Naive thymus-derived CD8-positive, alpha-beta T cell (primary cell): ENCODE results near the gene FUT4. TPM values are rescaled to one million over a fixed set of nuclear protein-coding genes. Genes with fewer than 3 reads are reported as not detected.

ENCODE experiments used
- polyA plus RNA-seq, 3 donors: library from polyadenylated mRNA; unstranded; fragments of 300-500 nt; fragmentation: Illumina TruSeq; gene quantifications; one replicate each; pipeline ENCODE4 v1.2.3, GENCODE V29; 2021
- total RNA-seq, 8 experiments: library from RNA in 2 of 8; stranded (reverse) in 2 of 8; gene quantifications; one replicate each; pipeline ENCODE4 v1.2.3 and lab custom pipeline; 2021 to 2026

Gene FUT4
- total and polyA plus RNA-seq, 5 experiments from 2014 or later, result 1.2 to 5.6 (median 1.6) TPM

Other genes starting within 250 kb of the FUT4 start
- not detected for gene IZUMO1R, start 239.3 kb upstream of the FUT4 start, total RNA-seq
- not detected for gene IZUMO1R, start 239.3 kb upstream of the FUT4 start, polyA plus RNA-seq
- gene GPR83, start 142.5 kb upstream of the FUT4 start, total RNA-seq, result under 1 TPM; 0.11 to 0.29 TPM
- gene GPR83, start 142.5 kb upstream of the FUT4 start, polyA plus RNA-seq, result under 1 TPM in 1 of 3 donors, not detected in 2; 0.14 TPM
- gene MRE11, start 50.1 kb upstream of the FUT4 start, total RNA-seq, result 10 to 100 TPM; 38.8 to 43.5 TPM
- 10 to 100 TPM; 10.3 to 15.8 (median 11.2) TPM for gene MRE11, start 50.1 kb upstream of the FUT4 start, polyA plus RNA-seq
- gene ANKRD49, start 49.9 kb upstream of the FUT4 start, total RNA-seq, result 10 to 100 TPM; 61.3 to 64.1 TPM
- 10 to 100 TPM; 26.6 to 44.9 (median 30.9) TPM for gene ANKRD49, start 49.9 kb upstream of the FUT4 start, polyA plus RNA-seq
- not detected for gene C11orf97, start 31.5 kb upstream of the FUT4 start, total RNA-seq
- not detected for gene C11orf97, start 31.5 kb upstream of the FUT4 start, polyA plus RNA-seq
- gene PIWIL4, start 23.4 kb downstream of the FUT4 start, total RNA-seq, result 1 to 10 TPM; 1.5 to 1.6 TPM
- gene PIWIL4, start 23.4 kb downstream of the FUT4 start, polyA plus RNA-seq, result under 1 TPM in 1 of 3 donors, not detected in 2; 0.98 TPM
- under 1 TPM; 0.03 to 0.08 TPM for gene AMOTL1, start 224.4 kb downstream of the FUT4 start, total RNA-seq
- under 1 TPM in 2 of 3 donors, not detected in 1; 0.07 to 0.10 TPM for gene AMOTL1, start 224.4 kb downstream of the FUT4 start, polyA plus RNA-seq